Esophagus muscularis mucosa (tissue), 3 donors: ENCODE data around the gene THADA.

Experiments used
- CTCF ChIP-seq, 3 experiments: fragments of 200-600 bp in 2 of 3; fragments of 450-650 bp in 1 of 3; sonication (generic) in 2 of 3; IDR thresholded peaks; one replicate each; pipeline ENCODE4 v1.5.1; 2017 to 2019; ENCODE audit warnings: antibody characterized with exemption in 3 of 3, mild to moderate bottlenecking in 2 of 3, moderate library complexity in 1 of 3
- POLR2AphosphoS5 ChIP-seq, 2 donors: sonication (generic); formaldehyde crosslinking; IDR thresholded peaks; one replicate each; pipeline ENCODE4 v1.6.1; 2017; ENCODE audit warnings: antibody characterized with exemption in 2 of 2

GRCh38 chr2:43429369-43429768, 166.5 kb downstream of the THADA start:
- no peak for TF ChIP-seq CTCF (IDR thresholded peaks at IDR 0.05)
- TF ChIP-seq POLR2AphosphoS5 (IDR thresholded peaks at IDR 0.05), result no peak
